H1 (cell line): Measurements from ENCODE around the gene ANP32A. TPM values are rescaled to one million over a fixed set of nuclear protein-coding genes. Genes with fewer than 3 reads are reported as not detected.
A peak's percentile ranks its signal among the peaks of the same experiment; 100 is the strongest.

Experiments
- ATF2 ChIP-seq: IDR thresholded peaks from 2 replicates; pipeline ENCODE4 v1.6.1; 2012; ENCODE audit warnings: low read length, inconsistent platforms
- CBX8 ChIP-seq: fragments of 300-800, 300-1000 bp; sonication (generic); IDR thresholded peaks from 2 replicates; pipeline ENCODE4 v1.7.1; 2016; ENCODE audit warnings: low read depth, low read length, borderline replicate concordance
- E2F6 ChIP-seq: IDR thresholded peaks from 2 replicates; pipeline ENCODE4 v1.6.1; 2012; ENCODE audit warnings: inconsistent platforms
- EZH2 ChIP-seq: fragments of 200-600 bp; sonication (generic); IDR thresholded peaks from 2 replicates; pipeline ENCODE4 v1.7.1; 2012; ENCODE audit warnings: low read depth, mild to moderate bottlenecking, moderate library complexity, low read length, inconsistent platforms; ENCODE audit not compliant: severe bottlenecking
- FOSL1 ChIP-seq: IDR thresholded peaks from 2 replicates; pipeline ENCODE4 v1.6.1; 2011; ENCODE audit warnings: mild to moderate bottlenecking, low read depth, low read length, moderate library complexity; ENCODE audit not compliant: insufficient read depth
- JUND ChIP-seq: IDR thresholded peaks from 2 replicates; pipeline ENCODE4 v1.6.1; 2011; ENCODE audit warnings: mild to moderate bottlenecking, improper control_type of control experiment, low read length
- MAX ChIP-seq: IDR thresholded peaks from 2 replicates; pipeline ENCODE4 v1.6.1; 2012; ENCODE audit warnings: inconsistent platforms
- RAD21 ChIP-seq, 2 experiments: IDR thresholded peaks in 1 of 2; conservative IDR thresholded peaks in 1 of 2; 2 replicates each; pipeline ENCODE4 v1.6.1; 2011; ENCODE audit warnings: low read depth in 2 of 2, low read length in 2 of 2, improper control_type of control experiment in 1 of 2, inconsistent platforms in 1 of 2, mild to moderate bottlenecking in 1 of 2, moderate library complexity in 1 of 2
- SIN3A ChIP-seq, 2 experiments: IDR thresholded peaks in 1 of 2; conservative IDR thresholded peaks in 1 of 2; 2 replicates each; pipeline ENCODE4 v1.6.1; 2011 to 2012; ENCODE audit warnings: low read length in 2 of 2, improper control_type of control experiment in 1 of 2, low read depth in 1 of 2, mild to moderate bottlenecking in 1 of 2
- SIX5 ChIP-seq: IDR thresholded peaks from 2 replicates; pipeline ENCODE4 v1.6.1; 2011; ENCODE audit warnings: mild to moderate bottlenecking, low read depth, low read length
- TAF1 ChIP-seq: IDR thresholded peaks from 2 replicates; pipeline ENCODE4 v1.6.1; 2011; ENCODE audit warnings: mild to moderate bottlenecking, low read depth, low read length
- TBP ChIP-seq: IDR thresholded peaks from 2 replicates; pipeline ENCODE4 v1.6.1; 2011; ENCODE audit warnings: low read depth, low read length, improper control_type of control experiment
- TEAD4 ChIP-seq: IDR thresholded peaks from 2 replicates; pipeline ENCODE4 v1.6.1; 2012; ENCODE audit warnings: low read depth, low read length, inconsistent platforms, mixed read lengths
- YY1 ChIP-seq: IDR thresholded peaks from 2 replicates; pipeline ENCODE4 v1.6.1; 2011; ENCODE audit warnings: low read depth, mild to moderate bottlenecking, low read length
- polyA plus RNA-seq, 7 experiments: library from polyadenylated mRNA; depleted of rRNA in 3 of 7; stranded (reverse) in 5 of 7; unstranded in 2 of 7; fragments of >200 nt in 5 of 7; fragments of 200-250 nt in 2 of 7; gene quantifications; 1 replicate in 5 of 7; 2 replicates in 1 of 7; 4 replicates in 1 of 7; pipeline versions ENCODE4 v1.2.1 to v1.2.3, GENCODE V29; 2011 to 2013; ENCODE audit warnings: missing spikeins in 2 of 7, mixed read lengths in 2 of 7
- total RNA-seq: library from RNA; stranded (reverse); fragmentation: NEBNext Ultra II Directional; extraction: Animal tissue kit (Norgen Biotek cat#: 25700); gene quantifications from 2 replicates; pipeline ENCODE4 v1.2.1, GENCODE V29; 2021

ANP32A gene
- total and polyA plus RNA-seq, 2 of the 8 experiments (the other 6 are each of a cell fraction or from before 2014, with no cell fraction given): 70.8 to 295 TPM

- TF ChIP-seq MAX: 0 out of 2 replicates have a peak, but pooled peaks have one; percentile 4
- TF ChIP-seq E2F6: no peak
- no peak for TF ChIP-seq EZH2
- TF ChIP-seq ATF2: no peak
- TF ChIP-seq FOSL1: no peak
- no peak for TF ChIP-seq JUND
- TF ChIP-seq TEAD4: no peak
- 0 out of 4 replicates have a peak, but pooled peaks of 1 of the 2 experiments have one; percentile 14 for TF ChIP-seq SIN3A (conservative IDR thresholded peaks at IDR 0.05 in 1 of 2, IDR thresholded peaks at IDR 0.05 in 1 of 2; ENCODE audit: low read depth in 1 of 2, low read length in 2 of 2)
- peak; percentile 31; the same call in 1 of the 2 replicates for TF ChIP-seq TBP
- no peak for TF ChIP-seq SIX5
- TF ChIP-seq TAF1: no peak
- TF ChIP-seq CBX8: no peak
- TF ChIP-seq YY1: peak; percentile 92
- no peak for TF ChIP-seq RAD21 (IDR thresholded peaks at IDR 0.05 in 1 of 2, conservative IDR thresholded peaks at IDR 0.05 in 1 of 2; ENCODE audit: low read depth in 2 of 2, low read length in 2 of 2)
- TF ChIP-seq, all 59 proteins: peak for 9
Observed at GRCh38 chr15:68817304-68818065, 3.2 kb downstream of the ANP32A start (continued).
